BE2C (cell line): Measurements from ENCODE around the gene DNAJC5.

Experiments used
- DNase-seq: peaks from one replicate; pipeline ENCODE4 v3.0.0-alpha.2; 2020
- H3K27me3 ChIP-seq: fragments of 250-450 bp; sonication (Bioruptor Pico); 2 replicates; pipeline ENCODE4 v1.5.1; 2020; ENCODE audit warnings: mild to moderate bottlenecking
- H3K36me3 ChIP-seq: fragments of 250-450 bp; sonication (Bioruptor Pico); 2 replicates; pipeline ENCODE4 v1.5.1; 2020; ENCODE audit warnings: mild to moderate bottlenecking
- H3K4me1 ChIP-seq: fragments of 250-450 bp; sonication (Bioruptor Pico); 2 replicates; pipeline ENCODE4 v1.5.1; 2020
- H3K4me3 ChIP-seq: 2 replicates; pipeline ENCODE4 v1.5.1; 2011; ENCODE audit warnings: low read depth, low read length
- H3K9me3 ChIP-seq: fragments of 250-450 bp; sonication (Bioruptor Pico); 2 replicates; pipeline ENCODE4 v1.5.1; 2020
- TF ChIP-seq, protein P1 (sequence below): IDR thresholded peaks from 2 replicates; pipeline ENCODE4 v1.5.1; 2012; ENCODE audit warnings: mild to moderate bottlenecking, low read depth, low read length

The DNAJC5 gene

DNA sequence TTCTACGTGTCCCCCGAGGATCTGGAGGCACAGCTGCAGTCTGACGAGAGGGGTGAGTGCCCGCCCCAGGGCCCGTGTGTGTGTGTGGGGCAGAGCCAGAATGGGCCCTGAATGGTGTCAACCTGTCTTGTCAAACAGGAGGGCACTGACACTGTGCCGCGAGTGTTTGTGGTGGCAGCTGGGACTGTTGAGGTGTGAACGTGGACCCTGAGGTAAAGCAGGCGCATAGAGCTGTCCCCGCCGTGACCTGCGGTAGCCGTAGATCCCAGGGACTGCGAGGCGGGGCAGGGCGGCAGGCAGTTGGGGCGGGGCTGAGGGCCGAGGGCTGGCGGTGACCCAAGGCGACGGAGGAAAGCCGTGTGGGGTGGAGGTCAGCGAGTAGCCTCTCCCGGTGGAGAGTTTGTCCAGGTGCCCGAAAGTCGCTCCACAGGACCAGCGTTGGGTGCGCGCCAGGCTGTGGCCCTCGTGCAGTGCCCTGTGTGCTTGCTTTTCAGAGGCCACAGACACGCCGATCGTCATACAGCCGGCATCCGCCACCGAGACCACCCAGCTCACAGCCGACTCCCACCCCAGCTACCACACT is 36.1 kb downstream of the DNAJC5 start:
- TF ChIP-seq, protein P1, sequence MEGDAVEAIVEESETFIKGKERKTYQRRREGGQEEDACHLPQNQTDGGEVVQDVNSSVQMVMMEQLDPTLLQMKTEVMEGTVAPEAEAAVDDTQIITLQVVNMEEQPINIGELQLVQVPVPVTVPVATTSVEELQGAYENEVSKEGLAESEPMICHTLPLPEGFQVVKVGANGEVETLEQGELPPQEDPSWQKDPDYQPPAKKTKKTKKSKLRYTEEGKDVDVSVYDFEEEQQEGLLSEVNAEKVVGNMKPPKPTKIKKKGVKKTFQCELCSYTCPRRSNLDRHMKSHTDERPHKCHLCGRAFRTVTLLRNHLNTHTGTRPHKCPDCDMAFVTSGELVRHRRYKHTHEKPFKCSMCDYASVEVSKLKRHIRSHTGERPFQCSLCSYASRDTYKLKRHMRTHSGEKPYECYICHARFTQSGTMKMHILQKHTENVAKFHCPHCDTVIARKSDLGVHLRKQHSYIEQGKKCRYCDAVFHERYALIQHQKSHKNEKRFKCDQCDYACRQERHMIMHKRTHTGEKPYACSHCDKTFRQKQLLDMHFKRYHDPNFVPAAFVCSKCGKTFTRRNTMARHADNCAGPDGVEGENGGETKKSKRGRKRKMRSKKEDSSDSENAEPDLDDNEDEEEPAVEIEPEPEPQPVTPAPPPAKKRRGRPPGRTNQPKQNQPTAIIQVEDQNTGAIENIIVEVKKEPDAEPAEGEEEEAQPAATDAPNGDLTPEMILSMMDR: no peak
- Histone ChIP-seq H3K27me3 (no peaks in the 10 kb centered on the region), H3K36me3 (peaks cover 79% of the 10 kb centered on the region), H3K4me1 (no peaks in the 10 kb centered on the region), H3K4me3 (no peak overlapping the region), H3K9me3 (no peaks in the 10 kb centered on the region)
- no peak for DNase-seq

DNA sequence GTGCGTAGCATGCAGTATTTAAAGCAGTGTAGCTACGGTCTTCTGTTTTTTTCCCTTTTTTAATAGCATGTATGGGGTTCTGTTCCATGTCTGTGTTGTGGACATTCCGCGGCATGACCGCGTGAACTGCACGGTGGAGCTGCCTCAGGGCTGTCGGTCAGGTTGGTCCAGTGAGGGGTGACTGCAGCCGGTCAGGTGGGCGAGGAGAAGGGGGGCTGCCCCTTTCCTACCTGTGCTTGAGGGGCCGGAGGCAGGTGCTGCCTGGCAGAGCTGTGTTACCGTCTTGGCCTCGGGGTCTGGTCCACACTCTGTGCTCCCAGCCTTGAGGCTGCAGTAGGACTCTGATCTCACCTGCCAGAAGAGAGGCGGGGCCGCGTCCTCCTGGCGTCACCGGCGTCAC is 36.8 kb downstream of the DNAJC5 start:
- H3K9me3 ChIP-seq: no peaks in the 10 kb centered on the region
- H3K27me3 ChIP-seq: no peaks in the 10 kb centered on the region
- TF ChIP-seq, protein P1: no peak
- no peaks in the 10 kb centered on the region for H3K4me1 ChIP-seq
- H3K4me3 ChIP-seq: no peak overlapping the region
- DNase-seq: no peak
- peaks cover 76% of the 10 kb centered on the region for H3K36me3 ChIP-seq

DNA sequence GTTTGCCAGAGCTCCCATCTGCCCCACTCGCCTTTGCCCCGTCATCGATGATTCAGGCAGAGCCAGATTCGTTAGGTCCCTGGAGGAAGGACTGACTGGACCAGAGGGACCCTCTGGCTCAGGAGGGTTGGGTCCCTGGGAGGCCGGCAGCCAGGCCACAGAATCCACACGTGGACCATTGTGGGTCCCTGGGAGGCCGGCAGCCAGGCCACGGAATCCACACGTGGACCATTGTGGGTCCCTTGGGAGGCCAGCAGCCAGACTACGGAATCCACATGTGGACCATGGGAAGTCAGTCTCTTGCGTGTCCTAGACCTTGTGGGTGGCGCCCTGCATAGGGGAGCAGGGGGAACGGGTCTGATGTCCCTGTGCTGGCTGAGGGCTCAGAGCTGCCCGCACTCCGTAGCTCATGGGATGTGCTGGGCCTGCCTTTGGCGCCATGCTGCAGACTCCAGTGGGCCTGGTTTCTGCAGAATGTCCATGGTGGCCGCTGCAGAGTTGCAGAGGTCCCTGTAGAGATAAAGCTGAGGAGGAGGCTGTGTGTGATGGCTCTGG is 37.8 kb downstream of the DNAJC5 start:
- Histone ChIP-seq H3K4me3 (no peak overlapping the region), H3K4me1 (no peaks in the 10 kb centered on the region), H3K27me3 (no peaks in the 10 kb centered on the region), H3K9me3 (no peaks in the 10 kb centered on the region), H3K36me3 (peaks cover 66% of the 10 kb centered on the region)
- DNase-seq: no peak
- TF ChIP-seq, protein P1: no peak

DNA sequence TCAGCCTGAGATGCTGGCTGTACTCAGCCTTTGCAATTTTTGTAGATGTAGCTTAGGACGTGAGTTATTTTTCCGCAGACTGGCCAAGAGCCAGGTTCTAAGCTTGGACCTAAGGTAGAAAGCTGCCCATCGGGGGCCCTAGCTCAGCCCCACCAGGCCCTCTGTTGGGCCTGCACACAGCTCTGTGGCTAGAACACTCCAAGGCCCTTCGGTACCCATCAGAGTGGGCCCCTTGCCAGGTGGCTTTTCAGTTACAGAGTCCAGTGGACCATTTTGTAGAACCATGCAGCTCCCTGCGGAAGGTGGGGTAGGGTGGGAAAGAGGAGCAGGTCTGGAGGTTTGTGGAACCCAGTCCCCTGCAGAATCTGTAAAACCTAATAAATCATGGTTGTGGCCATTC is 38.7 kb downstream of the DNAJC5 start:
- Histone ChIP-seq H3K27me3 (no peaks in the 10 kb centered on the region), H3K9me3 (no peaks in the 10 kb centered on the region), H3K4me3 (no peak overlapping the region), H3K4me1 (no peaks in the 10 kb centered on the region), H3K36me3 (peaks cover 58% of the 10 kb centered on the region)
- TF ChIP-seq, protein P1: no peak
- DNase-seq: no peak

DNA sequence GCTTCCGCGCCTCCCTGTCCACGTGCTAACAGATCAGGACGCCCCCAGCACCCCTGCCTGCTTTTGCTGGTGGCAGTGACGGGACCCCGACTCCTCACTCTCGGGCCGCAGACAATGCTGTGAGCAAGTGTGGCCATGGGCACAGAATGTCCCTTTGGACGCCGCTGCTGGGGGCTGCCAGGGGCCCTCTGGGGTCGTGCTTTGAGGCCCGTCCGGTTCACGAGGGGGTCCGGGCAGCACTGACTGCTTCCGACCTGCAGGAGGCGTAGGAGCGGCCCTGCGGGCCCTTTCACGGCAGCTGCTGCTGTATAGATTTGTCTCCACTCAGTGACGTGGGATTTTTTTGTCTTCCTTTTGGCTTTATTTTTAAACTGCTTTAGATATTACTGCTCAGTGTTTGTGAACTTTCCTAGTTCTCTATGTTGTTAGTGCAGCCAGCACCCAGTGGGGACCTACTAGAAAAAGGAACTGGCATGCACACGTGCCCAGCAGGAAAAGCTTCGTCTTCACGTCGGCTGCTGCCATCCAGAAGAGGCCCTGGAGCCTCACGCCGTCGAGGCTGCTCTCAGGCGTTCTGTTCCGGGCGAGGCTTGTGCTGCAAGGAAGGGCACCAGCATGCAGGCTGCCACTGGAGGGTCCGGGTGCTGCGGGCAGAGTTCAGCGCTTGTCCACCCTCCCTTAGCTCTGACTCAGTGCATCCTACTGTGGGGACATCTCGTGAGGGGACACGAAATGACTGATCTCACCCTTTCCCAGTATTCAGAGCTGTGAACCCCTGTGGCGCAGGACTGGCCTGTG is 39.5 kb downstream of the DNAJC5 start:
- H3K9me3 ChIP-seq: no peaks in the 10 kb centered on the region
- no peak for DNase-seq
- H3K36me3 ChIP-seq: peaks cover 59% of the 10 kb centered on the region
- TF ChIP-seq, protein P1: peak; percentile 61
- H3K4me1 ChIP-seq: no peaks in the 10 kb centered on the region
- H3K4me3 ChIP-seq: no peak overlapping the region
- no peaks in the 10 kb centered on the region for H3K27me3 ChIP-seq

DNA sequence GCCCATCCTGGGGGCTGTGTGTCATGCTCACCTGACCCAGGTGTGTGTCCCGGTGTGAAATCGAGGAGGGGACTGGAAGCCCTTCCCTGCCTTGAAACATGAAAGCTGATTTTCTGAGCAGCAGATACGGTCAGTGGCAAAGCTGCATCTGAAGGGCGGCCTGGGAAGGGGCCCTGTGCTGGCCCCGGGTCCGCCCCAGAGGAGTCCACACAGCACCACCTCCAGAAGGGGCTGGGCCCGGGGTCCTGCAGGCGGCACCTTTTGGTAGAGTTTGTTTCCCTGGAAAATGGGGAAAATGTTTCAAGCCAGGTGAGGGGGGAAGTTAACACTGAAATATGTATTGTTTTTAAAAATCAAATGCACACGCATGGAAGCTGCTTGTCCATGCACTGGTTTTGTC is 40.5 kb downstream of the DNAJC5 start:
- H3K4me1 ChIP-seq: no peaks in the 10 kb centered on the region
- DNase-seq: no peak
- TF ChIP-seq, protein P1: no peak
- no peaks in the 10 kb centered on the region for H3K27me3 ChIP-seq
- no peaks in the 10 kb centered on the region for H3K9me3 ChIP-seq
- H3K4me3 ChIP-seq: no peak overlapping the region
- peaks cover 61% of the 10 kb centered on the region for H3K36me3 ChIP-seq
